C4-2B (cell line): ENCODE results near the gene TUBA1A.

Experiments
- CTCF ChIP-seq: fragments of 450-650 bp; conservative IDR thresholded peaks from 2 replicates; pipeline ENCODE4 v1.5.1; 2017; ENCODE audit warnings: mild to moderate bottlenecking
- ZFX ChIP-seq: fragments of 450-650 bp; IDR thresholded peaks from 2 replicates; pipeline ENCODE4 v1.6.1; 2017

GRCh38 chr12:49154221-49154620, 34.7 kb downstream of the TUBA1A start:
- no peak for TF ChIP-seq CTCF
- TF ChIP-seq ZFX = no peak
